HepG2 (cell line): Measurements from ENCODE around the gene CRABP1. TPM values are rescaled to one million over a fixed set of nuclear protein-coding genes. Genes with fewer than 3 reads are reported as not detected.
A peak's percentile ranks its signal among the peaks of the same experiment; 100 is the strongest.

ENCODE experiments used
- ASH2L ChIP-seq: fragments of 300-600, 200-600 bp; sonication (generic); IDR thresholded peaks from 2 replicates; pipeline ENCODE4 v1.7.0; 2017; ENCODE audit warnings: low read depth, mild to moderate bottlenecking, moderate library complexity, mixed read lengths, low read length; ENCODE audit not compliant: insufficient read length
- BORCS8-MEF2B ChIP-seq: sonication (generic); formaldehyde crosslinking; IDR thresholded peaks from 2 replicates; pipeline ENCODE4 v1.8.0; 2022; ENCODE audit warnings: mild to moderate bottlenecking, missing genetic modification reagents
- CBX1 ChIP-seq: IDR thresholded peaks from one replicate; pipeline ENCODE4 v1.6.1; 2016; ENCODE audit warnings: antibody characterized with exemption, low read depth
- CCDC6 ChIP-seq: sonication (generic); formaldehyde crosslinking; IDR thresholded peaks from 2 replicates; pipeline ENCODE4 v1.8.1; 2022; ENCODE audit warnings: mild to moderate bottlenecking, missing genetic modification reagents, moderate library complexity
- CREBL2 ChIP-seq: sonication (generic); formaldehyde crosslinking; IDR thresholded peaks from 2 replicates; pipeline ENCODE4 v1.8.1; 2023; ENCODE audit warnings: missing genetic modification reagents, mild to moderate bottlenecking, borderline replicate concordance
- DNMT3B ChIP-seq: conservative IDR thresholded peaks from 2 replicates; pipeline ENCODE4 v1.6.1; 2016; ENCODE audit warnings: missing biosample characterization, control low read depth
- FOXA1 ChIP-seq, 2 experiments: fragments of 450-650 bp in 1 of 2; sonication (generic) in 1 of 2; formaldehyde crosslinking in 1 of 2; IDR thresholded peaks; 2 replicates each; pipeline versions ENCODE4 v1.4.0 to v1.6.1; 2016 to 2020; ENCODE audit warnings: missing genetic modification reagents in 1 of 2
- GABPB1 ChIP-seq: IDR thresholded peaks from 2 replicates; pipeline ENCODE4 v1.6.1; 2016; ENCODE audit warnings: mild to moderate bottlenecking, missing genetic modification reagents, moderate library complexity, missing compliant biosample characterization
- IRF2 ChIP-seq: IDR thresholded peaks from 2 replicates; pipeline ENCODE4 v1.6.1; 2018; ENCODE audit warnings: missing genetic modification reagents, missing compliant biosample characterization
- KDM3A ChIP-seq: IDR thresholded peaks from 2 replicates; pipeline ENCODE4 v1.6.1; 2018; ENCODE audit warnings: low read depth, missing compliant biosample characterization
- LCORL ChIP-seq, 2 experiments: fragments of 450-650 bp in 1 of 2; sonication (generic) in 1 of 2; formaldehyde crosslinking in 1 of 2; IDR thresholded peaks; 2 replicates each; pipeline versions ENCODE4 v1.5.0 to v1.6.1; 2017 to 2020; ENCODE audit warnings: antibody characterized with exemption in 1 of 2, missing genetic modification reagents in 1 of 2
- RBM22 ChIP-seq: fragments of 200-400 bp; formaldehyde crosslinking; optimal IDR thresholded peaks from 2 replicates; pipeline ENCODE3; 2017; ENCODE audit warnings: mild to moderate bottlenecking, low read length, moderate library complexity
- SKIL ChIP-seq: sonication (generic); formaldehyde crosslinking; IDR thresholded peaks from 2 replicates; pipeline ENCODE4 v1.8.0; 2022; ENCODE audit warnings: missing genetic modification reagents, mild to moderate bottlenecking, moderate library complexity, borderline replicate concordance
- SP1 ChIP-seq, 2 experiments: fragments of 450-650 bp in 1 of 2; sonication (generic) in 1 of 2; formaldehyde crosslinking in 1 of 2; IDR thresholded peaks; 2 replicates each; pipeline versions ENCODE4 v1.4.0 to v1.6.1; 2016 to 2020; ENCODE audit warnings: missing genetic modification reagents in 1 of 2
- YEATS2 ChIP-seq: sonication (generic); formaldehyde crosslinking; IDR thresholded peaks from 2 replicates; pipeline ENCODE4 v1.4.0; 2020; ENCODE audit warnings: missing genetic modification reagents, borderline replicate concordance
- YY1 ChIP-seq: IDR thresholded peaks from 2 replicates; pipeline ENCODE4 v1.6.1; 2011; ENCODE audit warnings: low read length, low read depth, moderate library complexity, mild to moderate bottlenecking; ENCODE audit not compliant: insufficient read depth, insufficient replicate concordance
- ZBTB33 ChIP-seq: sonication (generic); formaldehyde crosslinking; IDR thresholded peaks from 2 replicates; pipeline ENCODE4 v1.4.0; 2020; ENCODE audit warnings: missing genetic modification reagents
- ZNF343 ChIP-seq: sonication (generic); formaldehyde crosslinking; IDR thresholded peaks from 2 replicates; pipeline ENCODE4 v1.4.0; 2020; ENCODE audit warnings: mild to moderate bottlenecking, missing genetic modification reagents
- ZNF501 ChIP-seq: sonication (generic); formaldehyde crosslinking; IDR thresholded peaks from 2 replicates; pipeline ENCODE4 v1.5.1; 2020; ENCODE audit warnings: mild to moderate bottlenecking, moderate library complexity, missing genetic modification reagents
- ZNF616 ChIP-seq: sonication (generic); formaldehyde crosslinking; IDR thresholded peaks from 2 replicates; pipeline ENCODE4 v1.5.0; 2020; ENCODE audit warnings: low read depth, mild to moderate bottlenecking, missing genetic modification reagents
- ZNF740 ChIP-seq: sonication (generic); formaldehyde crosslinking; IDR thresholded peaks from 2 replicates; pipeline ENCODE4 v1.4.0; 2020; ENCODE audit warnings: missing genetic modification reagents
- ZNF747 ChIP-seq: sonication (generic); formaldehyde crosslinking; IDR thresholded peaks from 2 replicates; pipeline ENCODE4 v1.8.1; 2023; ENCODE audit warnings: missing genetic modification reagents, mild to moderate bottlenecking, borderline replicate concordance
- ZSCAN31 ChIP-seq: sonication (generic); formaldehyde crosslinking; IDR thresholded peaks from 2 replicates; pipeline ENCODE4 v1.5.0; 2020; ENCODE audit warnings: low read depth, mild to moderate bottlenecking, missing genetic modification reagents
- ZZZ3 ChIP-seq: sonication (generic); formaldehyde crosslinking; IDR thresholded peaks from 2 replicates; pipeline ENCODE4 v1.4.0; 2020; ENCODE audit warnings: missing genetic modification reagents, mild to moderate bottlenecking, borderline replicate concordance
- polyA plus RNA-seq, 8 experiments: library from polyadenylated mRNA; depleted of rRNA in 3 of 8; stranded (reverse) in 7 of 8; unstranded in 1 of 8; fragments of >200 nt; fragmentation: Illumina TruSeq in 4 of 8; extraction: Trizol in 4 of 8; gene quantifications; 2 replicates each; pipeline versions ENCODE4 v1.2.1 to v1.2.3, GENCODE V29; 2011 to 2016; ENCODE audit warnings: low read depth in 4 of 8, missing spikeins in 1 of 8, mixed read lengths in 1 of 8; ENCODE audit not compliant: insufficient read depth in 1 of 8
- total RNA-seq, 5 experiments: library from RNA; depleted of rRNA; stranded (reverse); fragments of >200 nt; fragmentation: Illumina TruSeq; extraction: Trizol; gene quantifications; 2 replicates each; pipeline ENCODE4 v1.2.3, GENCODE V29; 2016; ENCODE audit warnings: low read depth in 1 of 5

Gene CRABP1
- total and polyA plus RNA-seq, 2 of the 13 experiments (the other 11 are each of a cell fraction or from before 2014, with no cell fraction given) = not detected

- TF ChIP-seq YEATS2 (peak; percentile 91), ZNF343 (peak; percentile 90), CREBL2 (CRISPR knock-in tag) (peak; percentile 67; the same call in 1 of the 2 replicates), ZNF747 (CRISPR knock-in tag) (peak; percentile 62; the same call in 1 of the 2 replicates), ZZZ3 (0 out of 2 replicates have a peak, but pooled peaks have one; percentile 27), ZNF616 (CRISPR knock-in tag) (no peak), YY1 (peak; percentile 90), IRF2 (CRISPR knock-in tag) (peak; percentile 72; the same call in 1 of the 2 replicates), CBX1 (peak; percentile 52), BORCS8-MEF2B (CRISPR knock-in tag) (peak; percentile 47; the same call in 1 of the 2 replicates), DNMT3B (CRISPR knock-in tag) (no peak), CCDC6 (CRISPR knock-in tag) (0 out of 2 replicates have a peak, but pooled peaks have one; percentile 32), SKIL (CRISPR knock-in tag) (no peak), ZBTB33 (CRISPR knock-in tag) (peak; percentile 12; the same call in 1 of the 2 replicates), ZNF501 (CRISPR knock-in tag) (peak; percentile 61; the same call in 1 of the 2 replicates), FOXA1 (IDR thresholded peaks at IDR 0.05) (no peak), FOXA1 (CRISPR knock-in tag; IDR thresholded peaks at IDR 0.05) (peak; percentile 18; the same call in 1 of the 2 replicates), ZNF740 (CRISPR knock-in tag) (no peak; the same call in 1 of the 2 replicates), ZSCAN31 (CRISPR knock-in tag) (peak; percentile 52; the same call in 1 of the 2 replicates), ASH2L (peak; percentile 64), RBM22 (no peak), SP1 (IDR thresholded peaks at IDR 0.05) (peak; percentile 47; the same call in 1 of the 2 replicates), SP1 (CRISPR knock-in tag; IDR thresholded peaks at IDR 0.05) (peak; percentile 98), LCORL (IDR thresholded peaks at IDR 0.05) (no peak), LCORL (CRISPR knock-in tag; IDR thresholded peaks at IDR 0.05) (no peak), KDM3A (CRISPR knock-in tag) (peak; percentile 61; the same call in 1 of the 2 replicates), GABPB1 (CRISPR knock-in tag) (peak; percentile 94)
Observed at GRCh38 chr15:78299101-78299930, 40.8 kb upstream of the CRABP1 start, which contains the start of gene SKIC8 (continued).
